HG03521 (cell line): Measurements from ENCODE around the gene BCL2.

Experiments used
- ATAC-seq: cut with Tn5 transposase; IDR thresholded peaks from one replicate; pipeline ENCODE4 v1.9.1; 2021; ENCODE audit warnings: mild to moderate bottlenecking, moderate library complexity; ENCODE audit not compliant: unreplicated experiment

Gene BCL2

GRCh38 chr18:63260380-63260754 lies 59.2 kb downstream of the BCL2 start:
- ATAC-seq, result no peak

GRCh38 chr18:63259567-63260379 lies 59.8 kb downstream of the BCL2 start:
- ATAC-seq, result no peak

- no peak for ATAC-seq
Measured at GRCh38 chr18:63258749-63259566, 60.6 kb downstream of the BCL2 start.

GRCh38 chr18:63257453-63257852 lies 62.1 kb downstream of the BCL2 start:
- ATAC-seq, result no peak

GRCh38 chr18:63255435-63255834 lies 64.1 kb downstream of the BCL2 start:
- no peak for ATAC-seq

GRCh38 chr18:63254716-63255399 lies 64.7 kb downstream of the BCL2 start:
- ATAC-seq, result no peak

GRCh38 chr18:63253428-63254372 lies 65.9 kb downstream of the BCL2 start:
- ATAC-seq, result no peak

GRCh38 chr18:63253014-63253413 lies 66.6 kb downstream of the BCL2 start:
- no peak for ATAC-seq

- ATAC-seq, result no peak
Measured at GRCh38 chr18:63249771-63250170, 69.8 kb downstream of the BCL2 start.

- ATAC-seq, result no peak
Measured at GRCh38 chr18:63247926-63248325, 71.6 kb downstream of the BCL2 start.

- no peak for ATAC-seq
Measured at GRCh38 chr18:63247506-63247905, 72.1 kb downstream of the BCL2 start.

- ATAC-seq, result no peak
Measured at GRCh38 chr18:63245600-63245999, 74.0 kb downstream of the BCL2 start.

GRCh38 chr18:63244607-63245006 lies 75.0 kb downstream of the BCL2 start:
- no peak for ATAC-seq

- no peak for ATAC-seq
Measured at GRCh38 chr18:63241760-63242159, 77.8 kb downstream of the BCL2 start.

- ATAC-seq, result no peak
Measured at GRCh38 chr18:63241317-63241712, 78.3 kb downstream of the BCL2 start.

- no peak for ATAC-seq
Measured at GRCh38 chr18:63240531-63241316, 78.8 kb downstream of the BCL2 start.

- no peak for ATAC-seq
Measured at GRCh38 chr18:63238693-63239075, 80.9 kb downstream of the BCL2 start.

GRCh38 chr18:63237881-63238692 lies 81.5 kb downstream of the BCL2 start:
- ATAC-seq, result no peak
